SK-N-SH (cell line): ENCODE results near the gene CD163L1. TPM values are rescaled to one million over a fixed set of nuclear protein-coding genes. Genes with fewer than 3 reads are reported as not detected.

Source experiments
- CTCF ChIA-PET: fragments of 300-600, 350-600 bp; formaldehyde crosslinking; extraction: SDS; loops from one replicate; lab custom pipeline; 2021; lab: Yijun Ruan, JAX
- POLR2A ChIA-PET: fragments of 350-600 bp; sonication (Branson Sonifier 250); formaldehyde crosslinking; extraction: SDS; loops from one replicate; lab custom pipeline; 2020; ENCODE audit warnings: antibody characterized with exemption, inconsistent platforms; lab: Yijun Ruan, JAX
- DNase-seq: peaks from one replicate; pipeline ENCODE4 v3.0.0; 2012
- H2AFZ ChIP-seq: fragments of 200-600 bp; sonication (generic); 2 replicates; pipeline ENCODE4 v1.8.1; 2016; ENCODE audit warnings: antibody characterized with exemption, mild to moderate bottlenecking, low read depth
- H3F3A ChIP-seq: fragments of 200-600 bp; sonication (generic); replicated peaks from 2 replicates; pipeline ENCODE3; 2016; ENCODE audit warnings: antibody characterized with exemption, mild to moderate bottlenecking; ENCODE audit not compliant: insufficient read depth
- H3K27ac ChIP-seq, 2 experiments: fragments of 200-500 bp in 1 of 2; fragments of 200-600 bp in 1 of 2; sonication (Bioruptor generic) in 1 of 2; sonication (generic), shearing (Covaris generic) in 1 of 2; 2 replicates each; pipeline versions ENCODE4 v1.5.1 to v1.6.1; 2014 to 2016; ENCODE audit warnings: low read depth in 2 of 2, inconsistent platforms in 1 of 2, low read length in 1 of 2, mild to moderate bottlenecking in 1 of 2, mixed read lengths in 1 of 2
- H3K27me3 ChIP-seq: fragments of 200-600 bp; sonication (generic), shearing (Covaris generic); 2 replicates; pipeline ENCODE4 v1.6.1; 2016; ENCODE audit warnings: mixed run types; ENCODE audit not compliant: insufficient read depth
- H3K36me3 ChIP-seq, 2 experiments: fragments of 200-500 bp in 1 of 2; fragments of 200-600 bp in 1 of 2; sonication (Bioruptor generic) in 1 of 2; sonication (generic) in 1 of 2; replicated peaks in 1 of 2; 2 replicates each; pipeline versions ENCODE3 to v1.5.1; 2014 to 2016; ENCODE audit warnings: low read length in 1 of 2, mild to moderate bottlenecking in 1 of 2; ENCODE audit not compliant: insufficient read depth in 2 of 2, control insufficient read depth in 1 of 2
- H3K4me1 ChIP-seq, 2 experiments: fragments of 200-500 bp in 1 of 2; fragments of 200-600 bp in 1 of 2; sonication (Bioruptor generic) in 1 of 2; sonication (generic), shearing (Covaris generic) in 1 of 2; 2 replicates each; pipeline versions ENCODE4 v1.5.1 to v1.6.1; 2014 to 2016; ENCODE audit warnings: low read depth in 1 of 2, low read length in 1 of 2, mixed run types in 1 of 2; ENCODE audit not compliant: insufficient read depth in 2 of 2, control insufficient read depth in 1 of 2
- H3K4me2 ChIP-seq: fragments of 200-600 bp; sonication (generic), shearing (Covaris generic); 2 replicates; pipeline ENCODE4 v1.6.1; 2017; ENCODE audit warnings: mixed run types
- H3K4me3 ChIP-seq, 2 experiments: fragments of 200-500 bp in 1 of 2; fragments of 200-600 bp in 1 of 2; sonication (Bioruptor generic) in 1 of 2; sonication (generic), shearing (Covaris generic) in 1 of 2; 2 replicates each; pipeline versions ENCODE4 v1.5.1 to v1.8.1; 2014 to 2016; ENCODE audit warnings: low read depth in 2 of 2, inconsistent platforms in 1 of 2, low read length in 1 of 2, mild to moderate bottlenecking in 1 of 2, mixed read lengths in 1 of 2, moderate library complexity in 1 of 2
- H3K79me2 ChIP-seq: fragments of 200-600 bp; sonication (generic); 2 replicates; pipeline ENCODE4 v1.8.1; 2017; ENCODE audit warnings: mild to moderate bottlenecking; ENCODE audit not compliant: insufficient read depth
- H3K9ac ChIP-seq: fragments of 200-600 bp; sonication (generic); 2 replicates; pipeline ENCODE4 v1.6.1; 2017; ENCODE audit warnings: mixed run types
- H3K9me2 ChIP-seq: fragments of 200-600 bp; sonication (generic); 2 replicates; pipeline ENCODE4 v1.6.1; 2017; ENCODE audit warnings: mixed run types
- H3K9me3 ChIP-seq: fragments of 200-600 bp; sonication (generic); 2 replicates; pipeline ENCODE4 v1.6.1; 2017; ENCODE audit warnings: mixed run types, mild to moderate bottlenecking, moderate library complexity
- H4K20me1 ChIP-seq: fragments of 200-600 bp; sonication (generic); 2 replicates; pipeline ENCODE4 v1.6.1; 2017; ENCODE audit warnings: mild to moderate bottlenecking, mixed run types; ENCODE audit not compliant: insufficient read depth
- CHD2 ChIP-seq: fragments of 150-350 bp; IDR thresholded peaks from 2 replicates; pipeline ENCODE4 v1.6.1; 2018; ENCODE audit warnings: low read length; ENCODE audit not compliant: partially characterized antibody
- CTCF ChIP-seq: fragments of 200-600 bp; sonication (generic); IDR thresholded peaks from 2 replicates; pipeline ENCODE4 v1.6.1; 2017; ENCODE audit warnings: antibody characterized with exemption, mild to moderate bottlenecking, moderate library complexity
- EP300 ChIP-seq, 2 experiments: IDR thresholded peaks; 2 replicates each; pipeline versions ENCODE4 v1.4.0 to v1.6.1; 2012; ENCODE audit warnings: borderline replicate concordance in 1 of 2, low read depth in 1 of 2, low read length in 1 of 2
- EZH2phosphoT487 ChIP-seq: fragments of 200-600 bp; sonication (generic); IDR thresholded peaks from 2 replicates; pipeline ENCODE4 v1.6.1; 2017; ENCODE audit warnings: low read depth, mixed run types, mild to moderate bottlenecking, antibody characterized with exemption, moderate library complexity, borderline replicate concordance
- FOSL2 ChIP-seq: IDR thresholded peaks from 2 replicates; pipeline ENCODE4 v1.4.0; 2012; ENCODE audit warnings: low read depth, mild to moderate bottlenecking, moderate library complexity, borderline replicate concordance
- FOXM1 ChIP-seq: IDR thresholded peaks from 2 replicates; pipeline ENCODE4 v1.4.0; 2012; ENCODE audit warnings: low read depth, mild to moderate bottlenecking
- GABPA ChIP-seq: IDR thresholded peaks from 2 replicates; pipeline ENCODE4 v1.4.0; 2012; ENCODE audit warnings: low read depth, mild to moderate bottlenecking
- IRF3 ChIP-seq: fragments of 150-350 bp; IDR thresholded peaks from 2 replicates; pipeline ENCODE4 v1.6.1; 2016; ENCODE audit warnings: mild to moderate bottlenecking, low read depth, low read length
- MEF2A ChIP-seq: IDR thresholded peaks from 2 replicates; pipeline ENCODE4 v1.4.0; 2012; ENCODE audit warnings: low read depth, borderline replicate concordance
- MXI1 ChIP-seq: IDR thresholded peaks from 2 replicates; pipeline ENCODE4 v1.6.1; 2012; ENCODE audit warnings: mild to moderate bottlenecking, low read depth, low read length, improper control_type of control experiment
- NFIC ChIP-seq: IDR thresholded peaks from 2 replicates; pipeline ENCODE4 v1.4.0; 2012; ENCODE audit warnings: borderline replicate concordance
- RAD21 ChIP-seq: IDR thresholded peaks from 2 replicates; pipeline ENCODE4 v1.6.1; 2012; ENCODE audit warnings: mild to moderate bottlenecking, low read length
- RCOR1 ChIP-seq: fragments of 150-350 bp; IDR thresholded peaks from 2 replicates; pipeline ENCODE4 v1.6.1; 2017; ENCODE audit warnings: antibody characterized with exemption, low read length
- RFX5 ChIP-seq: IDR thresholded peaks from 2 replicates; pipeline ENCODE4 v1.6.1; 2012; ENCODE audit warnings: mild to moderate bottlenecking, improper control_type of control experiment, low read length
- RXRA ChIP-seq: IDR thresholded peaks from 2 replicates; pipeline ENCODE4 v1.4.0; 2012; ENCODE audit warnings: low read depth, mild to moderate bottlenecking, borderline replicate concordance
- SMC3 ChIP-seq: IDR thresholded peaks from 2 replicates; pipeline ENCODE4 v1.6.1; 2012; ENCODE audit warnings: low read depth, low read length, improper control_type of control experiment
- TCF12 ChIP-seq: IDR thresholded peaks from 2 replicates; pipeline ENCODE4 v1.4.0; 2012
- WGBS: methylation state at CpG from one replicate; pipeline ENCODE4 v1.1.6; 2017; ENCODE audit warnings: low lambda C conversion rate; 5-methylcytosine and 5-hydroxymethylcytosine counted together
- polyA plus RNA-seq, 3 experiments: library from polyadenylated mRNA; depleted of rRNA; stranded (reverse); fragments of >200 nt; gene quantifications; 2 replicates each; pipeline ENCODE4 v1.2.3, GENCODE V29; 2012
- TF ChIP-seq, protein P1 (sequence below): IDR thresholded peaks from 2 replicates; pipeline ENCODE4 v1.4.0; 2012; ENCODE audit warnings: low read depth, borderline replicate concordance
- TF ChIP-seq, protein P2 (sequence below): fragments of 150-350 bp; IDR thresholded peaks from 2 replicates; pipeline ENCODE4 v1.6.1; 2017; ENCODE audit warnings: antibody characterized with exemption, low read length, low read depth, borderline replicate concordance
- TF ChIP-seq, protein P3 (sequence below): IDR thresholded peaks from 2 replicates; pipeline ENCODE4 v1.4.0; 2012; ENCODE audit warnings: low read depth

CD163L1 gene
- polyA plus RNA-seq, 1 of the 3 experiments (the other 2 are of a cell fraction), result 0.25 TPM

DNA sequence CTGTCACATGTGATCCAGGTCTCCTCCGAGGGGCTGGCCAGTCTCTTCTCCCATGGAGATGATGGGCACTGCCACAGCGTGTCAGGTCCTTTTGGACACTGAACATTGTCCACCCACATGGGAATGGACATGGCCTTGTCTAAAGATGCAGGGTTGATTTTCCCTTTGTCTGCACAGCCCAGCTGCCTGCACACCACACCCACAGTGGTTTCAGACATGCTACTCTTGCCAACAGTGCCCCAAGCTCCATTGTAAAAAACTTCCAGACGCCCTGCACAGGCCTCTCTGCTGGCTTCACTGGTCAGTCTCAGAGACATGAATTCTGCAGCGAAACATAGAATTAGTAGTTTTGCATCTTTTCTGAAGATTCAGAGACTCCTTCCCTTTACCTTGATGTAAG is 41.1 kb upstream of the CD163L1 start:
- CTCF ChIA-PET, result no interaction called here
- 18% methylated on average over 4 of the region's 4 CpGs for WGBS
- H2AFZ ChIP-seq, result no peak overlapping the region
- no peaks in the 10 kb centered on the region for H3K9me3 ChIP-seq
- no peaks in the 10 kb centered on the region; the same call in 1 of the 2 replicates for H3K27me3 ChIP-seq
- H3K27ac ChIP-seq, result no peak overlapping the region
- H3K4me2 ChIP-seq, result no peak overlapping the region
- TF ChIP-seq RAD21 (no peak), EZH2phosphoT487 (no peak), FOXM1 (no peak), GABPA (no peak), MXI1 (no peak), CTCF (no peak), CHD2 (no peak), FOSL2 (no peak), SMC3 (no peak), MEF2A (no peak), TCF12 (no peak)
- TF ChIP-seq, protein P1, sequence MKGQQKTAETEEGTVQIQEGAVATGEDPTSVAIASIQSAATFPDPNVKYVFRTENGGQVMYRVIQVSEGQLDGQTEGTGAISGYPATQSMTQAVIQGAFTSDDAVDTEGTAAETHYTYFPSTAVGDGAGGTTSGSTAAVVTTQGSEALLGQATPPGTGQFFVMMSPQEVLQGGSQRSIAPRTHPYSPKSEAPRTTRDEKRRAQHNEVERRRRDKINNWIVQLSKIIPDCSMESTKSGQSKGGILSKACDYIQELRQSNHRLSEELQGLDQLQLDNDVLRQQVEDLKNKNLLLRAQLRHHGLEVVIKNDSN, result no peak
- TF ChIP-seq, protein P2, sequence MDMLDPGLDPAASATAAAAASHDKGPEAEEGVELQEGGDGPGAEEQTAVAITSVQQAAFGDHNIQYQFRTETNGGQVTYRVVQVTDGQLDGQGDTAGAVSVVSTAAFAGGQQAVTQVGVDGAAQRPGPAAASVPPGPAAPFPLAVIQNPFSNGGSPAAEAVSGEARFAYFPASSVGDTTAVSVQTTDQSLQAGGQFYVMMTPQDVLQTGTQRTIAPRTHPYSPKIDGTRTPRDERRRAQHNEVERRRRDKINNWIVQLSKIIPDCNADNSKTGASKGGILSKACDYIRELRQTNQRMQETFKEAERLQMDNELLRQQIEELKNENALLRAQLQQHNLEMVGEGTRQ, result no peak
- TF ChIP-seq, all 33 proteins: peak for 0
- DNase-seq, result no peak
- H3K36me3 ChIP-seq, result no peaks in the 10 kb centered on the region
- no peaks in the 10 kb centered on the region for H3K79me2 ChIP-seq
- no peaks in the 10 kb centered on the region for H4K20me1 ChIP-seq
- H3K9ac ChIP-seq, result no peak overlapping the region
- H3K4me1 ChIP-seq, result no peaks in the 10 kb centered on the region; a peak in 2 of 4 replicates
- POLR2A ChIA-PET, result no interaction called here
- H3K9me2 ChIP-seq, result no peaks in the 10 kb centered on the region
- no peak overlapping the region for H3K4me3 ChIP-seq
- H3F3A ChIP-seq, result no peaks in the 10 kb centered on the region

- no peaks in the 10 kb centered on the region for H3K36me3 ChIP-seq
- POLR2A ChIA-PET, result no interaction called here
- 4% methylated on average over 5 of the region's 5 CpGs for WGBS
- no peak for DNase-seq
- no peaks in the 10 kb centered on the region for H4K20me1 ChIP-seq
- no peak overlapping the region for H3K9ac ChIP-seq
- CTCF ChIA-PET, result no interaction called here
- no peak overlapping the region for H3K4me2 ChIP-seq
- no peak overlapping the region for H3K4me3 ChIP-seq
- no peaks in the 10 kb centered on the region for H3K9me2 ChIP-seq
- no peaks in the 10 kb centered on the region for H3F3A ChIP-seq
- H3K79me2 ChIP-seq, result no peaks in the 10 kb centered on the region
- H3K9me3 ChIP-seq, result no peaks in the 10 kb centered on the region
- TF ChIP-seq RFX5, result no peak
- TF ChIP-seq EP300 (IDR thresholded peaks at IDR 0.05; ENCODE audit: borderline replicate concordance in 1 of 2, low read depth in 1 of 2, low read length in 1 of 2), result no peak
- no peak for TF ChIP-seq IRF3
- TF ChIP-seq RXRA, result no peak
- TF ChIP-seq SMC3, result no peak
- TF ChIP-seq, protein P3, sequence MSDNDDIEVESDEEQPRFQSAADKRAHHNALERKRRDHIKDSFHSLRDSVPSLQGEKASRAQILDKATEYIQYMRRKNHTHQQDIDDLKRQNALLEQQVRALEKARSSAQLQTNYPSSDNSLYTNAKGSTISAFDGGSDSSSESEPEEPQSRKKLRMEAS, result no peak
- no peak for TF ChIP-seq MEF2A
- TF ChIP-seq RCOR1, result no peak
- no peak for TF ChIP-seq NFIC
- TF ChIP-seq TCF12, result no peak
- TF ChIP-seq, all 33 proteins: peak for 0
- H2AFZ ChIP-seq, result no peak overlapping the region
- H3K27me3 ChIP-seq, result no peaks in the 10 kb centered on the region; the same call in 1 of the 2 replicates
- H3K27ac ChIP-seq, result no peak overlapping the region
- H3K4me1 ChIP-seq, result no peaks in the 10 kb centered on the region; a peak in 2 of 4 replicates
These were observed 39.4 kb upstream of the CD163L1 start for GRCh38 chr12:7483343-7483742.
